Activated naive CD4-positive, alpha-beta T cell (primary cell): ENCODE results near the gene LY9.
"Not testable (repeated sequence)": the region's sequence is repeated elsewhere in the genome, so short reads cannot be mapped to it uniquely, and the experiment has no call there.

Experiments used
- DNase-seq, 4 experiments: peaks; one replicate each; lab custom pipeline; 2025; lab: John Stamatoyannopoulos, UW

The LY9 gene

DNA sequence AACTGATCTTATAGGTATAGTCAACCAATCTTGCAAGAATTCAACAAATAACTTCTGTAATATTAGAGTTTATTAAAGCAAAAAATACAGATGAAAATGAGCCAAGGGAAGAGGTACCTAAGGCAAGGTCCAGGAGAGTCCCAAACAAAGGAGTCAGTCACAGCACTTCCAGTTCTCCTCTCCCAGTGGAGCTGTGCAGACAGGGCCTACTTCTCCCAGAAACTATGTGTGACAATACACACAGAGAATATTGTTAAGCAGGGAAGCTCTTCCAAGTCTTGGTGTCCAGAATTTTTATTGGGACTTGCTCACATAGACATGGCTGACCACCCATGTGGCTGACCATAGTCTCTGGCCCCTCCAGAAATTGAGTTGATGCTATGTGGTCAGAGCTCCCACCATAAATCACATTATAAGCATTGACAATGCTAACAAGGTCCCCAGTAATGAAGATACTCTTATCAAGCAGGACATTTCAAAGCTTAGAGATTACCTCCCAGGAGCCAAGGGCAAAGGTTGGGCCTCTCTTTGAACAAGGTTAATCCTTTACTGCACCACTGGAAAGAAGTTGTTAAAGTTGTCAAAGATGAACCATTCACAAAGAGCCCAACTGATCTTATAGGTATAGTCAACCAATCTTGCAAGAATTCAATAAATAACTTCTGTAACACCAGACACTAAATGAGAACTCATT, 70.2 kb downstream of the LY9 start:
- DNase-seq = no peak

DNA sequence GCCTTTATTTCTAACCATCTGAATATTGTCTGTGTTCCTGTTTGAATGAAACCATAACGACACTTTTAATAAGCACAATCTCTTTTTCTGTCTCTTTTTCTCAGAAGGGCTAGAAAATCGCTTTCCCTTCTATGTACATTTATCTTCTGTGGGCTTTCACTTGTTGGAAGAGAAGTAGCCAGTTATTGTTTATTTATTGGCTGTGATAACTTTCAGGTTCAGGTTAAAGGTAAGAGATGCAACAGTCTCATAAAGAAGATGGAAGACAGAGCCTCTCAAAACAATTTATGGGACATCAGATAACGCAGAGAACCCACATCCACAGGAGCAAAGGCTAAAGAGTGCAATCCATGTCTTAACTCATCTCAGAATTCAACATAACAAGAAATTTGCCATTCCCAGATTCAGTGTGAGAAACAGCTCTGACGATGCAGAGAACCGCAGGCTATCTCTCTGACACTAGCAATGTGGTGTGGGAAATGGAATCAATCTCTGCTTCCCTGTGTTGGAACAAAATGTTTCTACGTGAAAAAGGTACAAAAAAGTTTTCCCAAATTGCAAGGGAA, 70.8 kb downstream of the LY9 start:
- no peak for DNase-seq

DNA sequence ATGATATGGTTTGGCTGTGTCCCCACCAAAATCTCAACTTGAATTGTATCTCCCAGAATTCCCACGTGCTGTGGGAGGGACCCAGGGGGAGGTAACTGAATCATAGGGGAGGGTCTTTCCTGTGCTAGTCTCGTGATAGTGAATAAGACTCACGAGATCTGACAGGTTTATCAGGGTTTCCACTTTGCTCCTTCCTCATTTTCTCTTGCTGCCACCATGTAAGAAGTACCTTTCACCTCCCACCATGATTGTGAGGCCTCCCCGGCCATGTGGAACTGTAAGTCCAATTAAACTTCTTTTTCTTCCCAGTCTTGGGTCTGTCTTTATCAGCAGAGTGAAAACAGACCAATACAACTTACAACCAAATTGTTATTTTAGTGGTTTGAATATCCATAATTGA, 71.7 kb downstream of the LY9 start:
- not testable (repeated sequence) for DNase-seq

DNA sequence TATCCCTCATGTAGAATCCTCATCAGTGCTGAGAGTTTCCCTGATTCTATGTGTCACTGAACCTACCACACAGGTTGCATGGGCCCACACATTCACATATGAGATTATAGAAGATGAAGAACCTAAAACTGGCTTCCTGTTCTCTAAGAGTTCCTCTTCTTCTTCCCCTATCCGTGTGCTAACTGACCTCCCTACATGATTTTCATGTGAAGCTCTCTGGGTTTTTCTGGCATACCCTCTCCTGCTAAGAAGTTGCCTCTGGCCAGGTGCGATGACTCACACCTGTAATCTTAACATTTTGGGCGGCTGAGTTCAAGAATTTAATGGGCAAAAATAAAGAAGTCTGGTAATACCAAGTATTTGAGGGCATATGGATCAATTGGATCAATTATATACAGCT, 72.2 kb downstream of the LY9 start:
- DNase-seq = no peak

DNA sequence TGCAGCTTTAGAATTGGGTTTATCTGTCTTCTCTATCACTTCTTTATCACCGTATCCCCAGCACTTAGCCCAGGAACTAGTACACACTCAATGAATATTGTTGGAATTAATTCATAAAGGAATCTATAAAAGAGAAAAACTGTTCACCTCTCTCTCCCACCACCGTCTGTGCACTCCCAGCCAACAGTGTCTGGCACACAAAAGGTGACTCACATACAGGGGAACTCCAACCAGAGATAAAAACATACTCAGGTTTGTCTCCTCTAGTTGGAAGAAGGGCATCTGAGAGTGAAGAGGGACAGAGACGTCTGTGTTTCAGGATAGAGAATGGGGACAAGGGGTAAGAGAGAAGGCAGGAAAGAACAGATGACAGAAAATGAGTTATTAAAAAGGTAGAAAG, 79.0 kb downstream of the LY9 start:
- no peak for DNase-seq

DNA sequence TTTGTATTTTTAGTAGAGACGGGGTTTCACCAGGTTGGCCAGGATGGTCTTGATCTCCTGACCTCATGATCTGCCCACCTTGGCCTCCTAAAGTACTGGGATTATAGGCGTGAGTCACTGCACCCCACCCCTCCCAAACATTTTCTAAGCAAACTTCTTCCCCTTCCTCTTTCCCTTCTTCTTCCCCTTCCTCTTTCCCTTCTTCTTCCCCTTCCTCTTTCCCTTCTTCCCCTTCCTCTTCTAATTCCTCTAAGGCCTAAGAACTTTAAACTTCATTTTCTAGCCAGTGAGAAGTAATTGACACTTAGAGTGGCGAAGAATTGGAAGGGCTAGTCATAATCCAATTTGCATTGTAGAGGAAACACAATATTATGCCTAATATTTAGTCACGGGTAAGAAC, 79.6 kb downstream of the LY9 start:
- DNase-seq = not testable (repeated sequence)

DNA sequence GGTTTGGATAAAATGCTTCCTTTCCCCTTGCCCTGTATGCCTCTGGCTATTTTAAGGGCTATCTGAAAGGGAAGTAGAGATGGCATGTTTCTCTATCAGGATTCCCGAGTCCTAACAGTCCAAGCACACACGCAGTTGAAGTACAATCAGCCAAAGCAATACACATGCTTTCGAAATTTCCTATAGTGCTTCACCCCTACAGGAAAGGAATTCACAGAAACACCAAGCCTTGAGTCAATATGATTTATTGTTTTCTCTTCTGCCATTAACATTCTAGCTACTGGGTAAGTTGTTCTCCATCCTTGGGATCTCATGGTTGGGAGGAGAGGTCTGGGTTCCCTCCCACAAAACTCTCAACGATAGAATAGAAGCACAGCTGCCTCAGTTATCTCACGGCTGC, 80.3 kb downstream of the LY9 start:
- no peak for DNase-seq

DNA sequence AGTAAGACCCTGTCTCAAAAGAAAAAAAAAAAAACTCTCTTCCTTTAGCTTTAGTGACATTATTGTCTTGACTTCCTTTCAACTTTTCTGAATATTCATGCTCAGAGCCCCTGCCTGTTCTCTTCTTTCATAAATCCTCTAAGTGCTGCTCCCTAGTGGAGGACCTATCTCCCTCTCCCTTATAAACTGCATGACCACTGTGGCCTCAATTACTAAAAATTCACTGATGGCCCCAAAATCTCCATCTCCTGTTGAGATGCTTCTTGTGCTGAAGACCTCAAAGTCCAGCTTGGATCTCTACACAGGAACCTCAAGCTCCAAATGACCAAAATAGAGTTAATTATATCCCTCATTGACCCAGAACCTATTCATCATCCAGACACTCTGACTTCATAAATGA, 81.2 kb downstream of the LY9 start:
- DNase-seq = no peak
